HepG2 (cell line): ENCODE measurements around the gene TIMM10. TPM values are rescaled to one million over a fixed set of nuclear protein-coding genes. Genes with fewer than 3 reads are reported as not detected.

Experiments
- ATM ChIP-seq: fragments of 450-650 bp; IDR thresholded peaks from 2 replicates; pipeline ENCODE4 v1.7.1; 2017; ENCODE audit warnings: mild to moderate bottlenecking, borderline replicate concordance
- ESRRA ChIP-seq: sonication (generic); formaldehyde crosslinking; IDR thresholded peaks from 2 replicates; pipeline ENCODE4 v1.5.1; 2020; ENCODE audit warnings: mild to moderate bottlenecking, low read depth, missing genetic modification reagents
- FOSL1 ChIP-seq: sonication (generic); formaldehyde crosslinking; IDR thresholded peaks from 2 replicates; pipeline ENCODE4 v1.9.0; 2021; ENCODE audit warnings: missing genetic modification reagents, borderline replicate concordance
- FUBP1 ChIP-seq: sonication (generic); formaldehyde crosslinking; IDR thresholded peaks from 2 replicates; pipeline ENCODE4 v1.5.1; 2020; ENCODE audit warnings: missing genetic modification reagents, mild to moderate bottlenecking, borderline replicate concordance
- IRF9 ChIP-seq: sonication (generic); formaldehyde crosslinking; IDR thresholded peaks from 2 replicates; pipeline ENCODE4 v1.8.0; 2022; ENCODE audit warnings: missing genetic modification reagents, mild to moderate bottlenecking, borderline replicate concordance
- NCOA1 ChIP-seq: sonication (generic); formaldehyde crosslinking; IDR thresholded peaks from 2 replicates; pipeline ENCODE4 v1.9.0; 2021; ENCODE audit warnings: missing genetic modification reagents
- PITX1 ChIP-seq: sonication (generic); formaldehyde crosslinking; IDR thresholded peaks from 2 replicates; pipeline ENCODE4 v1.5.1; 2020; ENCODE audit warnings: mild to moderate bottlenecking, missing genetic modification reagents
- POLR2AphosphoS2 ChIP-seq: IDR thresholded peaks from 2 replicates; pipeline ENCODE4 v1.6.1; 2011; ENCODE audit warnings: low read depth, low read length, improper control_type of control experiment
- SOX6 ChIP-seq, 2 experiments: fragments of 450-650 bp in 1 of 2; sonication (generic) in 1 of 2; formaldehyde crosslinking in 1 of 2; IDR thresholded peaks; 2 replicates each; pipeline versions ENCODE4 v1.4.0 to v1.6.1; 2017 to 2020; ENCODE audit warnings: antibody characterized with exemption in 1 of 2, mild to moderate bottlenecking in 1 of 2, missing genetic modification reagents in 1 of 2
- STAT5B ChIP-seq: sonication (generic); formaldehyde crosslinking; IDR thresholded peaks from 2 replicates; pipeline ENCODE4 v1.4.0; 2020; ENCODE audit warnings: missing genetic modification reagents
- ZNF619 ChIP-seq: sonication (generic); formaldehyde crosslinking; IDR thresholded peaks from 2 replicates; pipeline ENCODE4 v1.4.0; 2020; ENCODE audit warnings: mild to moderate bottlenecking, missing genetic modification reagents
- polyA plus RNA-seq, 8 experiments: library from polyadenylated mRNA; depleted of rRNA in 3 of 8; stranded (reverse) in 7 of 8; unstranded in 1 of 8; fragments of >200 nt; fragmentation: Illumina TruSeq in 4 of 8; extraction: Trizol in 4 of 8; gene quantifications; 2 replicates each; pipeline versions ENCODE4 v1.2.1 to v1.2.3, GENCODE V29; 2011 to 2016; ENCODE audit warnings: low read depth in 4 of 8, missing spikeins in 1 of 8, mixed read lengths in 1 of 8; ENCODE audit not compliant: insufficient read depth in 1 of 8
- total RNA-seq, 5 experiments: library from RNA; depleted of rRNA; stranded (reverse); fragments of >200 nt; fragmentation: Illumina TruSeq; extraction: Trizol; gene quantifications; 2 replicates each; pipeline ENCODE4 v1.2.3, GENCODE V29; 2016; ENCODE audit warnings: low read depth in 1 of 5
- TF ChIP-seq, protein P1 (sequence below), 2 experiments: fragments of 450-650 bp in 1 of 2; sonication (generic) in 1 of 2; formaldehyde crosslinking in 1 of 2; IDR thresholded peaks; 2 replicates each; pipeline versions ENCODE4 v1.6.1 to v1.8.0; 2016 to 2022; ENCODE audit warnings: antibody characterized with exemption in 1 of 2, mild to moderate bottlenecking in 1 of 2, missing genetic modification reagents in 1 of 2
- TF ChIP-seq, protein P2 (sequence below): IDR thresholded peaks from 2 replicates; pipeline ENCODE4 v1.6.1; 2016; ENCODE audit warnings: low read depth

The TIMM10 gene
- total and polyA plus RNA-seq, 2 of the 13 experiments (the other 11 are each of a cell fraction or from before 2014, with no cell fraction given) = 67.8 to 82.2 TPM

DNA sequence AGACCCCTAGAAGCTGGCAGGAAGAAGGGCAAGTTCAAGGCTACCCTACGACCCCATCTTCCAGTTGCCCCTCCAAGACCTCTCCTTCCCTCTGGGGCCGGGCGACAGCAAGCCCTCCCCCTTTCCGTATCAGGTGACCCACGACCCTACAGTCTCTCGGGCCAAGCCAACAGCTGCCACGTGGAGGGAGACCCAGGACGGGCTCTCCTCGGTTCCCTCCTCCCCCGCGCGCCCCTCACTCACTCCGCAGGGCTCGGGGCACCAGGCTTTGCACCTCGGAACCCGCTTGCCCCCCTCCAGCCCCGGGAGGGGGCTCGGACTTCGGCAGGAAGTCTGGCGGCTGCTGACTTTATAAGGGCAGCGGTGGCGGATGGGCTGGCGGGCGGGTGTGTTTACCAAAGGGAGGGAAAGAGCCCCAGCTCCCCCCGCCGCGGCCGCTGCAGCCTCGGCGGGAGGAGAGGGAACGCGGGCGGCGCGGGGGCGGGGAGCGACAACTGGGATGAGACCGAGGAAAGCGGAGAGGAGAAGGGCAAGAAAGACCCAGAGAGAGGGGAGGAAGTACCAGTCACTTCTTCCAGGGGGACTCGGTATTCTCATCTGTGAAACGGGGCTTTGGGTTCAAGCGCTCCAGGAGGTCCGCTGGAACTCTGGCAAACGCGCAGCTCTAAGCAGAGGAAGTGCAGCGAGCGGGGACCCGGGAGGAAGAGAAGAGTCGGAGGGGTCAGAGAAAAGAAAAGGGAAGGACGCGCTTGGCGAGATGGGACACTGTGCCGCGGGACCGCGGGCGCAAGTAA, 15.8 kb downstream of the TIMM10 start (continued):
- TF ChIP-seq SOX6 (IDR thresholded peaks at IDR 0.05) = no peak
- peak; percentile 58 for TF ChIP-seq SOX6 (CRISPR knock-in tag; IDR thresholded peaks at IDR 0.05)
- no peak for TF ChIP-seq IRF9 (CRISPR knock-in tag)
- TF ChIP-seq ESRRA = peak; percentile 39
- TF ChIP-seq POLR2AphosphoS2 = no peak
- TF ChIP-seq STAT5B (CRISPR knock-in tag) = no peak
- TF ChIP-seq PITX1 = no peak
- TF ChIP-seq, protein P1, sequence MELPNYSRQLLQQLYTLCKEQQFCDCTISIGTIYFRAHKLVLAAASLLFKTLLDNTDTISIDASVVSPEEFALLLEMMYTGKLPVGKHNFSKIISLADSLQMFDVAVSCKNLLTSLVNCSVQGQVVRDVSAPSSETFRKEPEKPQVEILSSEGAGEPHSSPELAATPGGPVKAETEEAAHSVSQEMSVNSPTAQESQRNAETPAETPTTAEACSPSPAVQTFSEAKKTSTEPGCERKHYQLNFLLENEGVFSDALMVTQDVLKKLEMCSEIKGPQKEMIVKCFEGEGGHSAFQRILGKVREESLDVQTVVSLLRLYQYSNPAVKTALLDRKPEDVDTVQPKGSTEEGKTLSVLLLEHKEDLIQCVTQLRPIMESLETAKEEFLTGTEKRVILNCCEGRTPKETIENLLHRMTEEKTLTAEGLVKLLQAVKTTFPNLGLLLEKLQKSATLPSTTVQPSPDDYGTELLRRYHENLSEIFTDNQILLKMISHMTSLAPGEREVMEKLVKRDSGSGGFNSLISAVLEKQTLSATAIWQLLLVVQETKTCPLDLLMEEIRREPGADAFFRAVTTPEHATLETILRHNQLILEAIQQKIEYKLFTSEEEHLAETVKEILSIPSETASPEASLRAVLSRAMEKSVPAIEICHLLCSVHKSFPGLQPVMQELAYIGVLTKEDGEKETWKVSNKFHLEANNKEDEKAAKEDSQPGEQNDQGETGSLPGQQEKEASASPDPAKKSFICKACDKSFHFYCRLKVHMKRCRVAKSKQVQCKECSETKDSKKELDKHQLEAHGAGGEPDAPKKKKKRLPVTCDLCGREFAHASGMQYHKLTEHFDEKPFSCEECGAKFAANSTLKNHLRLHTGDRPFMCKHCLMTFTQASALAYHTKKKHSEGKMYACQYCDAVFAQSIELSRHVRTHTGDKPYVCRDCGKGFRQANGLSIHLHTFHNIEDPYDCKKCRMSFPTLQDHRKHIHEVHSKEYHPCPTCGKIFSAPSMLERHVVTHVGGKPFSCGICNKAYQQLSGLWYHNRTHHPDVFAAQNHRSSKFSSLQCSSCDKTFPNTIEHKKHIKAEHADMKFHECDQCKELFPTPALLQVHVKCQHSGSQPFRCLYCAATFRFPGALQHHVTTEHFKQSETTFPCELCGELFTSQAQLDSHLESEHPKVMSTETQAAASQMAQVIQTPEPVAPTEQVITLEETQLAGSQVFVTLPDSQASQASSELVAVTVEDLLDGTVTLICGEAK (IDR thresholded peaks at IDR 0.05) = no peak
- TF ChIP-seq, protein P1 (CRISPR knock-in tag; IDR thresholded peaks at IDR 0.05) = 0 out of 2 replicates have a peak, but pooled peaks have one; percentile 8
- no peak for TF ChIP-seq FOSL1 (CRISPR knock-in tag)
- TF ChIP-seq, protein P2, sequence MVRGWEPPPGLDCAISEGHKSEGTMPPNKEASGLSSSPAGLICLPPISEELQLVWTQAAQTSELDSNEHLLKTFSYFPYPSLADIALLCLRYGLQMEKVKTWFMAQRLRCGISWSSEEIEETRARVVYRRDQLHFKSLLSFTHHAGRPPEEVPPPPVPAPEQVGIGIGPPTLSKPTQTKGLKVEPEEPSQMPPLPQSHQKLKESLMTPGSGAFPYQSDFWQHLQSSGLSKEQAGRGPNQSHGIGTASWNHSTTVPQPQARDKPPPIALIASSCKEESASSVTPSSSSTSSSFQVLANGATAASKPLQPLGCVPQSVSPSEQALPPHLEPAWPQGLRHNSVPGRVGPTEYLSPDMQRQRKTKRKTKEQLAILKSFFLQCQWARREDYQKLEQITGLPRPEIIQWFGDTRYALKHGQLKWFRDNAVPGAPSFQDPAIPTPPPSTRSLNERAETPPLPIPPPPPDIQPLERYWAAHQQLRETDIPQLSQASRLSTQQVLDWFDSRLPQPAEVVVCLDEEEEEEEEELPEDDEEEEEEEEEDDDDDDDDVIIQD (CRISPR knock-in tag) = 0 out of 2 replicates have a peak, but pooled peaks have one; percentile 7
- peak; percentile 31; the same call in 1 of the 2 replicates for TF ChIP-seq ZNF619 (CRISPR knock-in tag)
- TF ChIP-seq FUBP1 (CRISPR knock-in tag) = no peak
- no peak for TF ChIP-seq NCOA1 (CRISPR knock-in tag)
- TF ChIP-seq ATM = no peak
